Measurements from ENCODE around the gene ASB6. TPM values are rescaled to one million over a fixed set of nuclear protein-coding genes. Genes with fewer than 3 reads are reported as not detected.

The ASB6 gene
- total and polyA plus RNA-seq, 2 experiments from 2014 or later = 22.9 to 24.1 TPM

GRCh38 chr9:129681924-129682323 lies 40.0 kb upstream of the ASB6 start:
- Histone ChIP-seq H3K36me3 (ENCODE audit: low read depth) (peaks cover 5% of the 10 kb centered on the region; the same call in 1 of the 2 replicates), H3K4me2 (ENCODE audit: unreplicated experiment) (no peak overlapping the region), H3K27me3 (replicated peaks; ENCODE audit: insufficient read depth) (no peaks in the 10 kb centered on the region), H3K27ac (peak overlapping the region; percentile 7; the same call in 1 of the 2 replicates), H3F3A (ENCODE audit: insufficient read depth) (peaks cover 12% of the 10 kb centered on the region), H3K79me2 (ENCODE audit: insufficient read depth) (peaks cover 98% of the 10 kb centered on the region), H4K20me1 (ENCODE audit: insufficient read depth) (no peaks in the 10 kb centered on the region), H2AFZ (no peak overlapping the region), H3K4me1 (ENCODE audit: insufficient read depth) (peaks cover 25% of the 10 kb centered on the region), H3K9me3 (ENCODE audit: low read depth) (no peaks in the 10 kb centered on the region), H3K9me2 (ENCODE audit: insufficient read depth) (no peaks in the 10 kb centered on the region), H3K9ac (0 out of 2 replicates have a peak overlapping the region, but pooled peaks have one; percentile 22), H3K4me3 (no peak overlapping the region)
- in situ Hi-C loops (cut with MboI) = no loop called here
- no peak for TF ChIP-seq EZH2phosphoT487 (IDR thresholded peaks at IDR 0.05; ENCODE audit: insufficient read depth, low read depth)
- no peak for TF ChIP-seq EZH2 (IDR thresholded peaks at IDR 0.05; ENCODE audit: insufficient read depth, poor library complexity, severe bottlenecking)
- no peak for DNase-seq
- 70 to 77% methylated on average over 11 of the region's 11 CpGs for WGBS, 2 experiments (ENCODE audit: low coverage in 1 of 2, low lambda C conversion rate in 2 of 2, missing lambda C conversion rate in 2 of 2)

- H3K4me1 ChIP-seq (ENCODE audit: insufficient read depth) = peaks cover 27% of the 10 kb centered on the region
- no peak overlapping the region for H2AFZ ChIP-seq
- TF ChIP-seq EZH2phosphoT487 (IDR thresholded peaks at IDR 0.05; ENCODE audit: insufficient read depth, low read depth) = no peak
- TF ChIP-seq EZH2 (IDR thresholded peaks at IDR 0.05; ENCODE audit: insufficient read depth, poor library complexity, severe bottlenecking) = no peak
- no peaks in the 10 kb centered on the region for H4K20me1 ChIP-seq (ENCODE audit: insufficient read depth)
- in situ Hi-C loops (cut with MboI) = no loop called here
- H3K9me3 ChIP-seq (ENCODE audit: low read depth) = no peaks in the 10 kb centered on the region
- H3F3A ChIP-seq (ENCODE audit: insufficient read depth) = peaks cover 16% of the 10 kb centered on the region
- H3K27me3 ChIP-seq (replicated peaks; ENCODE audit: insufficient read depth) = no peaks in the 10 kb centered on the region
- H3K9me2 ChIP-seq (ENCODE audit: insufficient read depth) = no peaks in the 10 kb centered on the region
- peaks cover 5% of the 10 kb centered on the region; the same call in 1 of the 2 replicates for H3K36me3 ChIP-seq (ENCODE audit: low read depth)
- no peak overlapping the region for H3K4me2 ChIP-seq (ENCODE audit: unreplicated experiment)
- WGBS, 2 experiments (ENCODE audit: low coverage in 1 of 2, low lambda C conversion rate in 2 of 2, missing lambda C conversion rate in 2 of 2) = 73 to 78% methylated on average over 9 of the region's 9 CpGs
- H3K27ac ChIP-seq = no peak overlapping the region
- no peak for DNase-seq
- H3K79me2 ChIP-seq (ENCODE audit: insufficient read depth) = peaks cover 98% of the 10 kb centered on the region
- no peak overlapping the region for H3K9ac ChIP-seq
- no peak overlapping the region for H3K4me3 ChIP-seq
These were observed 37.6 kb upstream of the ASB6 start for GRCh38 chr9:129679537-129679936.

- no peak for DNase-seq
- Histone ChIP-seq H3K27ac (no peak overlapping the region), H3K79me2 (ENCODE audit: insufficient read depth) (peaks cover 98% of the 10 kb centered on the region), H2AFZ (no peak overlapping the region), H3K4me2 (ENCODE audit: unreplicated experiment) (no peak overlapping the region), H3K9me2 (ENCODE audit: insufficient read depth) (no peaks in the 10 kb centered on the region), H3K4me1 (ENCODE audit: insufficient read depth) (peaks cover 26% of the 10 kb centered on the region), H3K9me3 (ENCODE audit: low read depth) (no peaks in the 10 kb centered on the region), H3K27me3 (replicated peaks; ENCODE audit: insufficient read depth) (no peaks in the 10 kb centered on the region), H3K36me3 (ENCODE audit: low read depth) (peaks cover 3% of the 10 kb centered on the region; the same call in 1 of the 2 replicates), H3F3A (ENCODE audit: insufficient read depth) (peaks cover 11% of the 10 kb centered on the region; the same call in 1 of the 2 replicates), H3K9ac (no peak overlapping the region), H4K20me1 (ENCODE audit: insufficient read depth) (no peaks in the 10 kb centered on the region), H3K4me3 (no peak overlapping the region)
- in situ Hi-C loops (cut with MboI) = no loop called here
- 68 to 69% methylated on average over 8 to 9 of the region's 9 CpGs for WGBS, 2 experiments (ENCODE audit: low coverage in 1 of 2, low lambda C conversion rate in 2 of 2, missing lambda C conversion rate in 2 of 2)
- TF ChIP-seq EZH2phosphoT487 (IDR thresholded peaks at IDR 0.05; ENCODE audit: insufficient read depth, low read depth) (no peak), EZH2 (IDR thresholded peaks at IDR 0.05; ENCODE audit: insufficient read depth, poor library complexity, severe bottlenecking) (no peak)
These were observed 36.9 kb upstream of the ASB6 start for GRCh38 chr9:129678844-129679243.

- in situ Hi-C loops (cut with MboI) = no loop called here
- Histone ChIP-seq H3K36me3 (ENCODE audit: low read depth) (no peaks in the 10 kb centered on the region), H3K27me3 (replicated peaks; ENCODE audit: insufficient read depth) (no peaks in the 10 kb centered on the region), H3K4me3 (no peak overlapping the region), H3K9me3 (ENCODE audit: low read depth) (no peaks in the 10 kb centered on the region), H3K79me2 (ENCODE audit: insufficient read depth) (peaks cover 98% of the 10 kb centered on the region), H3K27ac (peak overlapping the region; percentile 49), H2AFZ (no peak overlapping the region), H3K4me1 (ENCODE audit: insufficient read depth) (peaks cover 26% of the 10 kb centered on the region), H4K20me1 (ENCODE audit: insufficient read depth) (no peaks in the 10 kb centered on the region), H3K9ac (peak overlapping the region; percentile 71), H3K9me2 (ENCODE audit: insufficient read depth) (no peaks in the 10 kb centered on the region), H3K4me2 (ENCODE audit: unreplicated experiment) (peak overlapping the region; percentile 31), H3F3A (ENCODE audit: insufficient read depth) (peaks cover 15% of the 10 kb centered on the region; the same call in 1 of the 2 replicates)
- TF ChIP-seq EZH2 (IDR thresholded peaks at IDR 0.05; ENCODE audit: insufficient read depth, poor library complexity, severe bottlenecking) (no peak), EZH2phosphoT487 (IDR thresholded peaks at IDR 0.05; ENCODE audit: insufficient read depth, low read depth) (no peak)
- WGBS, 2 experiments (ENCODE audit: low coverage in 1 of 2, low lambda C conversion rate in 2 of 2, missing lambda C conversion rate in 2 of 2) = 42 to 44% methylated on average over 9 of the region's 9 CpGs
- DNase-seq = no peak
These were observed 35.5 kb upstream of the ASB6 start for GRCh38 chr9:129677456-129677855.
